ENCODE measurements around the gene DLK1.

- TF ChIP-seq FOXM1 (IDR thresholded peaks at IDR 0.05; ENCODE audit: borderline replicate concordance, low read depth) (no peak), NFIC (IDR thresholded peaks at IDR 0.05) (no peak), YY1 (IDR thresholded peaks at IDR 0.05; ENCODE audit: low read depth) (no peak), USF1 (IDR thresholded peaks at IDR 0.05) (no peak), RAD21 (IDR thresholded peaks at IDR 0.05; ENCODE audit: low read depth) (no peak), MAX (IDR thresholded peaks at IDR 0.05) (no peak), EGR1 (IDR thresholded peaks at IDR 0.05) (no peak), REST (IDR thresholded peaks at IDR 0.05; ENCODE audit: low read depth) (no peak)
Observed at GRCh38 chr14:100746326-100746725, 19.6 kb downstream of the DLK1 start.
